ENCODE results near the gene RFTN1.

GRCh38 chr3:16513141-16514020, at the start of gene RFTN1:
- TF ChIP-seq CTCF (IDR thresholded peaks at IDR 0.05) (peak in 2 of 5 experiments; percentile 8 to 18), EP300 (IDR thresholded peaks at IDR 0.05) (peak in 1 of 2 donors; percentile 47)

Measured in tibial nerve (tissue), 4 donors.